Activated effector memory CD4-positive, alpha-beta T cell treated with Interleukin-2 at 50 U/mL for 16 hours (primary cell): ENCODE results near the gene SLC28A1.

Experiments
- DNase-seq: peaks from one replicate; pipeline ENCODE4 v3.0.0-alpha.2; 2020

The SLC28A1 gene

GRCh38 chr15:84883916-84884781, at the start of gene SLC28A1:
Gene SLC28A1 (plus strand): TSS chr15:84884662. CDS start chr15:84887761, 3,099 bp downstream.
- DNase-seq: no peak

GRCh38 chr15:84834969-84835368, 49.5 kb upstream of the SLC28A1 start:
- DNase-seq: no peak

- no peak for DNase-seq
These were observed 48.7 kb upstream of the SLC28A1 start for GRCh38 chr15:84835661-84836337.

- DNase-seq: no peak
These were observed 47.6 kb upstream of the SLC28A1 start for GRCh38 chr15:84836844-84837243.

- no peak for DNase-seq
These were observed 44.7 kb upstream of the SLC28A1 start for GRCh38 chr15:84839714-84840113.

GRCh38 chr15:84840255-84840654, 44.2 kb upstream of the SLC28A1 start:
- DNase-seq: no peak

GRCh38 chr15:84840741-84841429, 43.6 kb upstream of the SLC28A1 start:
- DNase-seq: no peak

- no peak for DNase-seq
These were observed 41.7 kb upstream of the SLC28A1 start for GRCh38 chr15:84842781-84843180.

GRCh38 chr15:84844964-84845363, 39.5 kb upstream of the SLC28A1 start:
- DNase-seq: no peak

- DNase-seq: peak; percentile 7
These were observed 38.8 kb upstream of the SLC28A1 start for GRCh38 chr15:84845631-84846030.

GRCh38 chr15:84846269-84846668, 38.2 kb upstream of the SLC28A1 start:
- no peak for DNase-seq

GRCh38 chr15:84847382-84847781, 37.1 kb upstream of the SLC28A1 start:
- no peak for DNase-seq

GRCh38 chr15:84852212-84852611, 32.2 kb upstream of the SLC28A1 start:
- no peak for DNase-seq

GRCh38 chr15:84855136-84855535, 29.3 kb upstream of the SLC28A1 start:
- DNase-seq: no peak

- DNase-seq: no peak
These were observed 28.7 kb upstream of the SLC28A1 start for GRCh38 chr15:84855765-84856164.

- DNase-seq: no peak
These were observed 27.6 kb upstream of the SLC28A1 start for GRCh38 chr15:84856731-84857417.

GRCh38 chr15:84857418-84858004, 27.0 kb upstream of the SLC28A1 start:
- no peak for DNase-seq

GRCh38 chr15:84858231-84858630, 26.2 kb upstream of the SLC28A1 start:
- DNase-seq: no peak

- no peak for DNase-seq
These were observed 25.3 kb upstream of the SLC28A1 start for GRCh38 chr15:84859144-84859543.

- no peak for DNase-seq
These were observed 24.8 kb upstream of the SLC28A1 start for GRCh38 chr15:84859651-84860050.

GRCh38 chr15:84861781-84862180, 22.7 kb upstream of the SLC28A1 start:
- no peak for DNase-seq

GRCh38 chr15:84862214-84862975, 22.1 kb upstream of the SLC28A1 start:
- no peak for DNase-seq
